DMS114 treated with DMSO at 0.1 percent for 48 hours (cell line): Measurements from ENCODE around the gene POLH.
"Not testable (repeated sequence)": the region's sequence is repeated elsewhere in the genome, so short reads cannot be mapped to it uniquely, and the experiment has no call there.

ENCODE experiments used
- DNase-seq: peaks from one replicate; lab custom pipeline; 2025; ENCODE audit not compliant: unreplicated experiment; lab: John Stamatoyannopoulos, UW

The POLH gene

GRCh38 chr6:43575772-43576551 is at the start of gene POLH, which contains the start of gene XPO5:
Gene POLH, plus strand, starts transcription at chr6:43576185. Its CDS starts 6,135 bp downstream, at chr6:43582320.
Gene XPO5, minus strand, starts transcription at chr6:43576038. Its CDS starts 174 bp downstream, at chr6:43575864.
- peak; percentile 93 for DNase-seq

- DNase-seq, result no peak
Measured at GRCh38 chr6:43532201-43532600, 43.8 kb upstream of the POLH start.

DNA sequence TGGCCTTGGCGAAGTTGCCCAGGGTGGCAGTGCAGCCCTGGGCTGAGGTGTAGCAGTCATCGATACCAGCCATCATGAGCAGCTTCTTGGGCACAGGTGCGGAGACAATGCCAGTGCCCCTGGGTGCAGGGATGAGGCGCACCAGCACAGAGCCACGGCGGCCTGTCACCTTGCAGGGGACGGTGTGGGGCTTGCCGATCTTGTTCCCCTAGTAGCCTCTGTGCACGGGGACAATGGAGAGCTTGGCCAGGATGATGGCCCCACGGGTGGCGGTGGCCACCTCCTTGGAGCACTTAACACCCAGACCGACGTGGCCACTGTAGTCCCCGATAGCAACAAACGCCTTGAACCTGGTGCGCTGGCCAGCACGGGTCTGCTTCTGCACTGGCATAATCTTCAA is 37.0 kb upstream of the POLH start:
- not testable (repeated sequence) for DNase-seq

DNA sequence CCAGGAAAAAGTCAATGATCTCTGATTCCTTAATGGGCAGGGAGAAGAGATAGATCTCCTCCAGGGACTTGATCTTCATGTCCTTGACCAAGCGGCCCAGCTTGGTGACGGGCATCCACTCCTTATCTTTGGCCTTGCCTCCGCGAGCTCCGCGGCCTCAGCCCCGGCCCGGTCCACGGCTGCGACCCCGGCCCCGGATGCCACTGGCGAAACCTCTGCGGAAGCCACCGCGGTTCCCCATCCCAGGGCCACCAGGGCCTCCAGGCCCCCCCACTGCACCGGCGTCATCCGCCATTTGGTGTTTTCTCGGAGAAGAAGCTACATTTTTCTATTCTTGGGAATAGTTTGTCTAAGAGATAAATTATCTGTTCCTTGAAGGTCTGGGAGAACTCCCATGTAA is 36.6 kb upstream of the POLH start:
- DNase-seq, result not testable (repeated sequence)

DNA sequence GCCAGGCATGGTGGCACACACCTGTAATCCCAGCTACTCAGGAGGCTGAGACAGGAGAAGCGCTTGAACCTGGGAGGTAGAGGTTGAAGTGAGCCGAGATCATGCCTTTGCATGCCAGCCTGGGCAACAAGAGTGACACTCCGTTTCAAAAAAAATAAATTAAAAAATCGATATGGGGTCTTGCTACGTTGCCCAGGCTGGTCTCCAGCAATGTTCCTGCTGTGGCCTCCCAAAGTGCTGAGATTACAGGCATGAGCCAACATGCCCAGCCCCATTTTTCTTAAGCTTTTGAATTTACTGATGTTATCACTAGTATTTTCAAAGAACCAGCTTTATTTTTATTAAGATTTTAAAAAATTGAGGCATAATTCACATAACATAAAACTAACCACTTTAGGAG is 35.5 kb upstream of the POLH start:
- no peak for DNase-seq

GRCh38 chr6:43541774-43542471 is 34.1 kb upstream of the POLH start:
- no peak for DNase-seq

- DNase-seq, result no peak
Measured at GRCh38 chr6:43544461-43544860, 31.5 kb upstream of the POLH start.

GRCh38 chr6:43547222-43547621 is 28.8 kb upstream of the POLH start:
- no peak for DNase-seq

GRCh38 chr6:43557620-43558019 is 18.4 kb upstream of the POLH start:
- not testable (repeated sequence) for DNase-seq

DNA sequence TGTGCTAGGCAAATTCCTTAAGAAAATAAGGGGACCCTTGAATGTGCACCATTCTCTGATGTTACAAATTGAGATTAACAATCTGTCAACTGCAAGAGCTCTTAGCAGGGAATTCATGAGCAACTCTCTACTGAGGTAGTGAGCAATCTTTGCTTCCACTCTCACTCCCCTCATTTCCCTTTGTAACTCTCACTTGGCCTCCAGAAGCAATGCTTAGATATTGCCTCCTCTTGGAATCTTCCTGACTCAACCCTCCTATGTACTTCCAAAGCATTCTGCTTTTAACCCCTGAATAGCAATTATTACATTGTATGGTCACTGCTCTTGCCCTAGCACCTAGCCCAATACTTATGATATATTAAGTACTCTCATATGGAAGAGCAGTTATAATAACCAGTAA is 16.7 kb upstream of the POLH start:
- DNase-seq, result no peak

DNA sequence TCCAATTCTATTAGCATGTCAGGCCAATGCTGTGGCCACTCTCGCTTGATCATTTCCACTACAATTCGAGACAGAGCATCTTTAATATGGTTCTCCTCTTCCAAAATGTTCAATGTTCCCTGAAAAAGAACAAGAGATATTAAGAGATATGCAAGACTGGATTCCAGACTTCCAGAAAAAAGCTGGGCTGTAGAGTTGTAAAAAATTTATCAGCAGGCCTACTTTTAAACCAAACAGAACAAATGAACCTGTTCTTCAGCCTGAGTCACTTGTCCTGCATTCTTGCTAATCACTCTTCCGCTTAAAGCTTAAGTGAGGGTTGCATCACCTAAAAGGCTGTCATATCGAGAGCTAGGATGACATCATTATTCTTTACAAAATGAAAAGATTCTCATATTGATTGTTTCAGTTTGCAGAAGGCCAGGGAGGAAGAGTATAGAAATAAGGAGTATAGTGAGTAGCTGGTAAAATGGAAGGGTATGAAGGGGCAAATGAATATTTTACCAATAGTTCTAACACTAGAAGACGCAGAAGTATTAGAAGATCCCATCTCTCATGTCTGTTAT is 5.0 kb upstream of the POLH start:
- no peak for DNase-seq

DNA sequence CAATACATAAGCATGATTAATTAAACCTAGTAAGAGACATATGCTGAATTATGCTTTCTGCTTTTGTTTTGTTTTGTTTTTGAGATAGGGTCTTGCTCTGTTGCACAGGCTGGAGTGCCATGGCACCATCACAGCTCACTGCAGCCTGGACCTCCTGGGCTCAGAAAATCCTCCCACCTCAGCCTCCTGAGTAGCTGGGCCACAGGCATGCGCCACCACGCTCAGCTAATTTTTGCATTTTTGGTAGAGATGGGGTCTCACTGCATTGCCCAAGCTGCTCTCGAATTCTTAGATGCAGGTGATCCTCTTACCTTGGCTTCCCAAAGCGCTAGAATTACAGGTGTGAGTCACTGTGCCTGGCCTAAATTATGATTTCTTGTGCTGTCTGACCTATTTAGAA is 4.0 kb upstream of the POLH start:
- DNase-seq, result no peak

GRCh38 chr6:43575105-43575771 is 747 bp upstream of the POLH start:
- DNase-seq, result peak; percentile 29

GRCh38 chr6:43578748-43579147 is 2.8 kb downstream of the POLH start:
- DNase-seq, result no peak

DNA sequence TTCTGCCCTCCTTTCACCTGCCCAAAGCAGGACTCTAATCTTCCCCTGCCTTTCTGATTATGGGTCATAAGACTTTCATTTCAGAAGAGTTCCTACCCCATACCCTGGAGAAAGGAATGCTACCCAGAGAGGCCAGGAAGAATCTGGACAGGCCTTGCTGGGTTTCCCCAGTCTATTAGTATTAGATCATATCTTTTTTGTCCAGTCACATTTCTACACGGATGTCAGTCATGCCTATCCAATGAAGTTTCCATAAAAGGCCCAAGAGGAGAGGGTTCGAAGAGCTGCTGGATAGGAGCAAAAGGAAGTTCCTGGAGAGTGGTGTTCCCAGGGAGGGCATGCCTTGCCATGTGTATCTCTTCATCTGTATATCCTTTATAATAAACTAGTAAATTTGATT is 3.2 kb downstream of the POLH start:
- no peak for DNase-seq

DNA sequence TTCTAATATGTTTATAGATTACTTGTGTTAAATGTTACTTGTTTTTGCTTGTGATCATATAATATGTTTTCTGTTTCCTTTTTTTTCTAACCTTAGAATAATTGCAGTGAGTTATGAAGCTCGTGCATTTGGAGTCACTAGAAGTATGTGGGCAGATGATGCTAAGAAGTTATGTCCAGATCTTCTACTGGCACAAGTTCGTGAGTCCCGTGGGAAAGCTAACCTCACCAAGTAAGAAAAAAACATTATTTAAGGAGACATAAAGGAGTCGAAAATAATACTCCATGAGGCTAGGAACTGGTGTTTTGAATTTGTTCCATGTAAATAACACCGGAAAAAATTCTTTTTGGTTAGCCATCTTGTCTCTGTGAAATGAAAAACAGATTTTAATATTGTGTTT is 6.9 kb downstream of the POLH start:
- no peak for DNase-seq

GRCh38 chr6:43584892-43585570 is 9.0 kb downstream of the POLH start:
- DNase-seq, result no peak

DNA sequence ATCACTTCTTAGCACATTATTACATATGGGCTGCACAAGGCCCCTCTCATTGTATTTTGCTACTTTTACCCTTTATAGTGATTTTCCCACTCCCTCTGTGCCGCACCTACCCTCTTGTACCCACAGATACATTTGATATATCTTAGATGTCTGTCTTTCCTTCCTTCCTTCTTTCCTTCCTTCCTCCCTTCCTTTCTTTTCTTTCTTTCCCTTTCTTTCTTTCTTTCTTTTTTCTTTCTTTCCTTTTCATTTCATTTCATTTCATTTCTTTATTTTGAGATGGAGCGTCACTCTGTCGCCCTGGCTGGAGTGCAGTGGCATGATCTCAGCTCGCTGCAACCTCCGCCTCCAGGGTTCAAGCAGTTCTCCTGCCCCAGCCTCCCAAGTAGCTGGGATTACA is 12.2 kb downstream of the POLH start:
- no peak for DNase-seq

GRCh38 chr6:43589564-43589963 is 13.6 kb downstream of the POLH start:
- not testable (repeated sequence) for DNase-seq

DNA sequence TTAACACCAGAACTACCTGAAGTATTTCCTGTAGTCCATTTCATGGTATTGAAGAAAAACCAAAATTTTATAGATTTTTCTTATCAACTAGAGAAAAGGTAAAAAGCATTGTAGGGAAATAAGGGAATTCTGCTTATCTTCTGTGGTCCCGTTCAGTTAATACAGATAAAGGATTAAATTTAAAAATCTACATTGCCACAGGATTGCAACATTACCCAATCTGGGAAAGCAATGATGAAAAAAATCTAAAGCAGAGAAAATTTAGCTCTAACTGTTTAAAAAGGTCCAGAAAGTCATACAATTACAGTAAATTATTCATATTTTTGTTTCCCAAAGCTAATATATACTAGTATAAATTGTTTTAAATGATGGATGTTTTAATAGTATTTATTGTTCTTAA is 18.0 kb downstream of the POLH start:
- no peak for DNase-seq

GRCh38 chr6:43600595-43600994 is 24.6 kb downstream of the POLH start:
- no peak for DNase-seq
